SK-N-SH (cell line): ENCODE data around the gene AFF1. TPM values are rescaled to one million over a fixed set of nuclear protein-coding genes. Genes with fewer than 3 reads are reported as not detected.

Experiments
- CTCF ChIA-PET: fragments of 300-600, 350-600 bp; formaldehyde crosslinking; extraction: SDS; loops from one replicate; lab custom pipeline; 2021; lab: Yijun Ruan, JAX
- POLR2A ChIA-PET: fragments of 350-600 bp; sonication (Branson Sonifier 250); formaldehyde crosslinking; extraction: SDS; loops from one replicate; lab custom pipeline; 2020; ENCODE audit warnings: antibody characterized with exemption, inconsistent platforms; lab: Yijun Ruan, JAX
- DNase-seq: peaks from one replicate; pipeline ENCODE4 v3.0.0; 2012
- H2AFZ ChIP-seq: fragments of 200-600 bp; sonication (generic); 2 replicates; pipeline ENCODE4 v1.8.1; 2016; ENCODE audit warnings: antibody characterized with exemption, mild to moderate bottlenecking, low read depth
- H3F3A ChIP-seq: fragments of 200-600 bp; sonication (generic); replicated peaks from 2 replicates; pipeline ENCODE3; 2016; ENCODE audit warnings: antibody characterized with exemption, mild to moderate bottlenecking; ENCODE audit not compliant: insufficient read depth
- H3K27ac ChIP-seq, 2 experiments: fragments of 200-500 bp in 1 of 2; fragments of 200-600 bp in 1 of 2; sonication (Bioruptor generic) in 1 of 2; sonication (generic), shearing (Covaris generic) in 1 of 2; 2 replicates each; pipeline versions ENCODE4 v1.5.1 to v1.6.1; 2014 to 2016; ENCODE audit warnings: low read depth in 2 of 2, inconsistent platforms in 1 of 2, low read length in 1 of 2, mild to moderate bottlenecking in 1 of 2, mixed read lengths in 1 of 2
- H3K27me3 ChIP-seq: fragments of 200-600 bp; sonication (generic), shearing (Covaris generic); 2 replicates; pipeline ENCODE4 v1.6.1; 2016; ENCODE audit warnings: mixed run types; ENCODE audit not compliant: insufficient read depth
- H3K36me3 ChIP-seq, 2 experiments: fragments of 200-500 bp in 1 of 2; fragments of 200-600 bp in 1 of 2; sonication (Bioruptor generic) in 1 of 2; sonication (generic) in 1 of 2; replicated peaks in 1 of 2; 2 replicates each; pipeline versions ENCODE3 to v1.5.1; 2014 to 2016; ENCODE audit warnings: low read length in 1 of 2, mild to moderate bottlenecking in 1 of 2; ENCODE audit not compliant: insufficient read depth in 2 of 2, control insufficient read depth in 1 of 2
- H3K4me1 ChIP-seq, 2 experiments: fragments of 200-500 bp in 1 of 2; fragments of 200-600 bp in 1 of 2; sonication (Bioruptor generic) in 1 of 2; sonication (generic), shearing (Covaris generic) in 1 of 2; 2 replicates each; pipeline versions ENCODE4 v1.5.1 to v1.6.1; 2014 to 2016; ENCODE audit warnings: low read depth in 1 of 2, low read length in 1 of 2, mixed run types in 1 of 2; ENCODE audit not compliant: insufficient read depth in 2 of 2, control insufficient read depth in 1 of 2
- H3K4me2 ChIP-seq: fragments of 200-600 bp; sonication (generic), shearing (Covaris generic); 2 replicates; pipeline ENCODE4 v1.6.1; 2017; ENCODE audit warnings: mixed run types
- H3K4me3 ChIP-seq, 2 experiments: fragments of 200-500 bp in 1 of 2; fragments of 200-600 bp in 1 of 2; sonication (Bioruptor generic) in 1 of 2; sonication (generic), shearing (Covaris generic) in 1 of 2; 2 replicates each; pipeline versions ENCODE4 v1.5.1 to v1.8.1; 2014 to 2016; ENCODE audit warnings: low read depth in 2 of 2, inconsistent platforms in 1 of 2, low read length in 1 of 2, mild to moderate bottlenecking in 1 of 2, mixed read lengths in 1 of 2, moderate library complexity in 1 of 2
- H3K79me2 ChIP-seq: fragments of 200-600 bp; sonication (generic); 2 replicates; pipeline ENCODE4 v1.8.1; 2017; ENCODE audit warnings: mild to moderate bottlenecking; ENCODE audit not compliant: insufficient read depth
- H3K9ac ChIP-seq: fragments of 200-600 bp; sonication (generic); 2 replicates; pipeline ENCODE4 v1.6.1; 2017; ENCODE audit warnings: mixed run types
- H3K9me2 ChIP-seq: fragments of 200-600 bp; sonication (generic); 2 replicates; pipeline ENCODE4 v1.6.1; 2017; ENCODE audit warnings: mixed run types
- H3K9me3 ChIP-seq: fragments of 200-600 bp; sonication (generic); 2 replicates; pipeline ENCODE4 v1.6.1; 2017; ENCODE audit warnings: mixed run types, mild to moderate bottlenecking, moderate library complexity
- H4K20me1 ChIP-seq: fragments of 200-600 bp; sonication (generic); 2 replicates; pipeline ENCODE4 v1.6.1; 2017; ENCODE audit warnings: mild to moderate bottlenecking, mixed run types; ENCODE audit not compliant: insufficient read depth
- CHD2 ChIP-seq: fragments of 150-350 bp; IDR thresholded peaks from 2 replicates; pipeline ENCODE4 v1.6.1; 2018; ENCODE audit warnings: low read length; ENCODE audit not compliant: partially characterized antibody
- FOSL2 ChIP-seq: IDR thresholded peaks from 2 replicates; pipeline ENCODE4 v1.4.0; 2012; ENCODE audit warnings: low read depth, mild to moderate bottlenecking, moderate library complexity, borderline replicate concordance
- FOXJ3 ChIP-seq: sonication (generic); formaldehyde crosslinking; IDR thresholded peaks from 2 replicates; pipeline ENCODE4 v1.5.1; 2020; ENCODE audit warnings: mild to moderate bottlenecking, missing genetic modification reagents
- GABPA ChIP-seq: IDR thresholded peaks from 2 replicates; pipeline ENCODE4 v1.4.0; 2012; ENCODE audit warnings: low read depth, mild to moderate bottlenecking
- JUND ChIP-seq: IDR thresholded peaks from 2 replicates; pipeline ENCODE4 v1.4.0; 2012
- MEF2A ChIP-seq: IDR thresholded peaks from 2 replicates; pipeline ENCODE4 v1.4.0; 2012; ENCODE audit warnings: low read depth, borderline replicate concordance
- NFIC ChIP-seq: IDR thresholded peaks from 2 replicates; pipeline ENCODE4 v1.4.0; 2012; ENCODE audit warnings: borderline replicate concordance
- PBX3 ChIP-seq: IDR thresholded peaks from 2 replicates; pipeline ENCODE4; 2012
- RCOR1 ChIP-seq: fragments of 150-350 bp; IDR thresholded peaks from 2 replicates; pipeline ENCODE4 v1.6.1; 2017; ENCODE audit warnings: antibody characterized with exemption, low read length
- RFX5 ChIP-seq: IDR thresholded peaks from 2 replicates; pipeline ENCODE4 v1.6.1; 2012; ENCODE audit warnings: mild to moderate bottlenecking, improper control_type of control experiment, low read length
- SMC3 ChIP-seq: IDR thresholded peaks from 2 replicates; pipeline ENCODE4 v1.6.1; 2012; ENCODE audit warnings: low read depth, low read length, improper control_type of control experiment
- TEAD4 ChIP-seq: IDR thresholded peaks from 2 replicates; pipeline ENCODE4 v1.4.0; 2012; ENCODE audit warnings: mild to moderate bottlenecking, borderline replicate concordance; ENCODE audit not compliant: insufficient read depth
- WGBS: methylation state at CpG from one replicate; pipeline ENCODE4 v1.1.6; 2017; ENCODE audit warnings: low lambda C conversion rate; 5-methylcytosine and 5-hydroxymethylcytosine counted together
- polyA plus RNA-seq, 3 experiments: library from polyadenylated mRNA; depleted of rRNA; stranded (reverse); fragments of >200 nt; gene quantifications; 2 replicates each; pipeline ENCODE4 v1.2.3, GENCODE V29; 2012
- TF ChIP-seq, protein P1 (sequence below): fragments of 150-350 bp; IDR thresholded peaks from 2 replicates; pipeline ENCODE4 v1.6.1; 2017; ENCODE audit warnings: antibody characterized with exemption, low read length, low read depth, borderline replicate concordance
- TF ChIP-seq, protein P2 (sequence below): IDR thresholded peaks from 2 replicates; pipeline ENCODE4 v1.4.0; 2012; ENCODE audit warnings: low read depth, borderline replicate concordance

AFF1 gene
- polyA plus RNA-seq, 1 of the 3 experiments (the other 2 are of a cell fraction): 2.7 TPM

- 72% methylated on average over 2 of the region's 2 CpGs for WGBS
- Histone ChIP-seq H3K9me3 (no peaks in the 10 kb centered on the region), H4K20me1 (no peaks in the 10 kb centered on the region), H2AFZ (no peak overlapping the region), H3K27ac (peak overlapping the region in 1 of 2 experiments; percentile 34; a peak in 2 of 4 replicates), H3K4me1 (peaks cover 6 to 13% of the 10 kb centered on the region in 2 experiments; a peak in 2 of 4 replicates), H3K79me2 (peaks cover 56% of the 10 kb centered on the region), H3K4me3 (no peak overlapping the region), H3K9ac (no peak overlapping the region), H3K4me2 (peak overlapping the region; percentile 82; the same call in 1 of the 2 replicates), H3F3A (peaks cover 19% of the 10 kb centered on the region), H3K27me3 (no peaks in the 10 kb centered on the region), H3K36me3 (no peaks in the 10 kb centered on the region), H3K9me2 (no peaks in the 10 kb centered on the region)
- DNase-seq: no peak
- TF ChIP-seq RCOR1: peak; percentile 27; the same call in 1 of the 2 replicates
- TF ChIP-seq FOXJ3: no peak
- ChIA-PET CTCF (interaction anchor here (0.9 to 5.5 kb wide), 4 partner anchors 25 to 87 kb away, joined by 3 to 35 read pairs (median 9); no protein-coding TSS in a partner anchor), POLR2A (no interaction called here)
These were observed 74.4 kb downstream of the AFF1 start for GRCh38 chr4:87009095-87009648.

GRCh38 chr4:87010192-87010591 lies 75.4 kb downstream of the AFF1 start:
- WGBS: 95% methylated on average over 1 of the region's 1 CpG
- Histone ChIP-seq H3K4me2 (no peak overlapping the region), H3K79me2 (peaks cover 65% of the 10 kb centered on the region), H3K9me3 (no peaks in the 10 kb centered on the region), H3K36me3 (no peaks in the 10 kb centered on the region), H4K20me1 (no peaks in the 10 kb centered on the region), H3K27ac (no peak overlapping the region), H3K4me1 (peaks cover 15 to 16% of the 10 kb centered on the region in 2 experiments; a peak in 3 of 4 replicates), H3K4me3 (no peak overlapping the region), H3F3A (peaks cover 19% of the 10 kb centered on the region), H3K9ac (no peak overlapping the region), H2AFZ (no peak overlapping the region), H3K9me2 (no peaks in the 10 kb centered on the region), H3K27me3 (no peaks in the 10 kb centered on the region)
- ChIA-PET POLR2A (no interaction called here), CTCF (interaction anchor here (0.9 to 5.5 kb wide), 3 partner anchors 26 to 88 kb away, joined by 3 to 35 read pairs (median 15); no protein-coding TSS in a partner anchor)
- no peak for TF ChIP-seq FOSL2
- TF ChIP-seq TEAD4: no peak
- no peak for TF ChIP-seq SMC3
- no peak for TF ChIP-seq GABPA
- no peak for TF ChIP-seq CHD2
- TF ChIP-seq JUND: no peak
- no peak for TF ChIP-seq PBX3
- no peak for TF ChIP-seq RFX5
- TF ChIP-seq, protein P1, sequence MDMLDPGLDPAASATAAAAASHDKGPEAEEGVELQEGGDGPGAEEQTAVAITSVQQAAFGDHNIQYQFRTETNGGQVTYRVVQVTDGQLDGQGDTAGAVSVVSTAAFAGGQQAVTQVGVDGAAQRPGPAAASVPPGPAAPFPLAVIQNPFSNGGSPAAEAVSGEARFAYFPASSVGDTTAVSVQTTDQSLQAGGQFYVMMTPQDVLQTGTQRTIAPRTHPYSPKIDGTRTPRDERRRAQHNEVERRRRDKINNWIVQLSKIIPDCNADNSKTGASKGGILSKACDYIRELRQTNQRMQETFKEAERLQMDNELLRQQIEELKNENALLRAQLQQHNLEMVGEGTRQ: no peak
- TF ChIP-seq MEF2A: no peak
- TF ChIP-seq, protein P2, sequence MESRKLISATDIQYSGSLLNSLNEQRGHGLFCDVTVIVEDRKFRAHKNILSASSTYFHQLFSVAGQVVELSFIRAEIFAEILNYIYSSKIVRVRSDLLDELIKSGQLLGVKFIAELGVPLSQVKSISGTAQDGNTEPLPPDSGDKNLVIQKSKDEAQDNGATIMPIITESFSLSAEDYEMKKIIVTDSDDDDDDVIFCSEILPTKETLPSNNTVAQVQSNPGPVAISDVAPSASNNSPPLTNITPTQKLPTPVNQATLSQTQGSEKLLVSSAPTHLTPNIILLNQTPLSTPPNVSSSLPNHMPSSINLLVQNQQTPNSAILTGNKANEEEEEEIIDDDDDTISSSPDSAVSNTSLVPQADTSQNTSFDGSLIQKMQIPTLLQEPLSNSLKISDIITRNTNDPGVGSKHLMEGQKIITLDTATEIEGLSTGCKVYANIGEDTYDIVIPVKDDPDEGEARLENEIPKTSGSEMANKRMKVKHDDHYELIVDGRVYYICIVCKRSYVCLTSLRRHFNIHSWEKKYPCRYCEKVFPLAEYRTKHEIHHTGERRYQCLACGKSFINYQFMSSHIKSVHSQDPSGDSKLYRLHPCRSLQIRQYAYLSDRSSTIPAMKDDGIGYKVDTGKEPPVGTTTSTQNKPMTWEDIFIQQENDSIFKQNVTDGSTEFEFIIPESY: no peak
- no peak for TF ChIP-seq NFIC
- DNase-seq: no peak
